K562 (cell line): ENCODE results near the gene FRAT2. TPM values are rescaled to one million over a fixed set of nuclear protein-coding genes. Genes with fewer than 3 reads are reported as not detected.

Experiments used
- ATAC-seq: fragments of 200-7000 bp; cut with Tn5 transposase; 3 replicates; pipeline ENCODE4 v1.9.1; 2020; ENCODE audit warnings: moderate library complexity
- BruUV-seq: library from RNA; stranded (reverse); fragments of 400-500 nt; replicated peaks from 2 replicates; lab custom pipeline; 2021; lab: Mats Ljungman, UMichigan
- CTCF ChIA-PET: fragments of 300-600 bp; formaldehyde crosslinking; extraction: SDS; loops from one replicate; lab custom pipeline; 2021; ENCODE audit warnings: low intra/inter-chr PET ratio; lab: Yijun Ruan, JAX
- POLR2A ChIA-PET: fragments of 300-600, 350-650 bp; sonication (Branson Sonifier 250); formaldehyde crosslinking; extraction: SDS; loops from one replicate; lab custom pipeline; 2021; ENCODE audit warnings: antibody characterized with exemption, inconsistent platforms; lab: Yijun Ruan, JAX
- DNase-seq, 4 experiments: peaks; one replicate each; pipeline versions ENCODE4 v3.0.0 to v3.0.0-alpha.2; 2011 to 2018; ENCODE audit warnings: low spot score in 3 of 4, mixed read lengths in 3 of 4; ENCODE audit errors: extremely low read depth in 1 of 4
- FAIRE-seq: peaks from 2 replicates; lab custom pipeline; 2011; peaks lifted over from hg19 to GRCh38; lab: Jason Lieb, UNC
- H2AFZ ChIP-seq: 2 replicates; pipeline ENCODE4 v1.6.0; 2011; ENCODE audit warnings: low read depth, low read length, control low read depth, inconsistent platforms
- H3K27ac ChIP-seq: fragments of 200-600 bp; 3 replicates; pipeline ENCODE4 v1.8.0; 2011; ENCODE audit warnings: low read depth, mild to moderate bottlenecking, control low read depth, inconsistent platforms, low read length, moderate library complexity, mixed read lengths; ENCODE audit errors: extremely low read depth
- H3K27me3 ChIP-seq, 2 experiments: fragments of 300-600 bp in 1 of 2; 2 replicates in 1 of 2; 3 replicates in 1 of 2; pipeline versions ENCODE4 v1.6.0 to v1.8.0; 2011; ENCODE audit warnings: inconsistent platforms in 2 of 2, low read length in 2 of 2, mild to moderate bottlenecking in 1 of 2, mixed read lengths in 1 of 2, moderate library complexity in 1 of 2; ENCODE audit not compliant: control insufficient read depth in 2 of 2, insufficient read depth in 2 of 2
- H3K36me3 ChIP-seq: fragments of 300-600 bp; 3 replicates; pipeline ENCODE4 v1.8.0; 2011; ENCODE audit warnings: mild to moderate bottlenecking, low read length, inconsistent platforms; ENCODE audit not compliant: control insufficient read depth, insufficient read depth
- H3K4me1 ChIP-seq, 2 experiments: fragments of 200-600 bp in 1 of 2; replicated peaks in 1 of 2; 2 replicates in 1 of 2; 3 replicates in 1 of 2; pipeline versions ENCODE4 v1.5.1 to v1.8.0; 2011; ENCODE audit warnings: inconsistent platforms in 2 of 2, low read length in 2 of 2, mild to moderate bottlenecking in 1 of 2, mixed read lengths in 1 of 2, moderate library complexity in 1 of 2; ENCODE audit not compliant: control insufficient read depth in 2 of 2, insufficient read depth in 2 of 2
- H3K4me2 ChIP-seq: 2 replicates; pipeline ENCODE4 v1.6.1; 2011; ENCODE audit warnings: low read length, control low read depth, inconsistent platforms, mixed read lengths; ENCODE audit not compliant: insufficient read depth
- H3K4me3 ChIP-seq: fragments of 200-600 bp; sonication (generic), shearing (Covaris generic); 2 replicates; pipeline ENCODE4 v1.5.1; 2016; ENCODE audit warnings: control low read depth, inconsistent platforms
- H3K79me2 ChIP-seq: fragments of 200-600 bp; 3 replicates; pipeline ENCODE4 v1.8.0; 2011; ENCODE audit warnings: low read length, inconsistent platforms; ENCODE audit not compliant: control insufficient read depth, insufficient read depth
- H3K9ac ChIP-seq, 2 experiments: 2 replicates each; pipeline versions ENCODE4 v1.6.0 to v1.6.1; 2011; ENCODE audit warnings: low read depth in 2 of 2, low read length in 2 of 2, control low read depth in 1 of 2, inconsistent platforms in 1 of 2, mild to moderate bottlenecking in 1 of 2, mixed read lengths in 1 of 2; ENCODE audit not compliant: insufficient read depth in 1 of 2
- H3K9me1 ChIP-seq: one replicate; pipeline ENCODE4 v1.6.0; 2011; ENCODE audit warnings: inconsistent platforms, mild to moderate bottlenecking, low read length, moderate library complexity; ENCODE audit not compliant: control insufficient read depth, insufficient read depth
- H3K9me3 ChIP-seq: replicated peaks from 2 replicates; pipeline ENCODE4 v1.5.1; 2011; ENCODE audit warnings: low read depth, low read length, inconsistent platforms; ENCODE audit not compliant: control insufficient read depth, insufficient read depth
- H4K20me1 ChIP-seq: replicated peaks from 2 replicates; pipeline ENCODE4 v1.6.1; 2011; ENCODE audit warnings: low read length, inconsistent platforms, mixed read lengths; ENCODE audit not compliant: control insufficient read depth, insufficient read depth
- BCOR ChIP-seq: fragments of 450-650 bp; IDR thresholded peaks from 2 replicates; pipeline ENCODE4 v1.6.1; 2016
- DMBX1 ChIP-seq: fragments of 250-450 bp; sonication (Bioruptor Pico); IDR thresholded peaks from 2 replicates; pipeline ENCODE4 v1.8.0; 2022; ENCODE audit warnings: inconsistent platforms, mild to moderate bottlenecking, moderate library complexity, borderline replicate concordance
- ETS2 ChIP-seq: IDR thresholded peaks from 2 replicates; pipeline ENCODE4 v1.6.1; 2016; ENCODE audit warnings: borderline replicate concordance, missing genetic modification characterization, mild to moderate bottlenecking, moderate library complexity, missing compliant biosample characterization; ENCODE audit not compliant: poor library complexity, severe bottlenecking
- KLF13 ChIP-seq: fragments of 450-650 bp; IDR thresholded peaks from 2 replicates; pipeline ENCODE4 v1.6.1; 2016; ENCODE audit warnings: missing genetic modification characterization, low read depth, mild to moderate bottlenecking, missing compliant biosample characterization, moderate library complexity, borderline replicate concordance
- LCOR ChIP-seq: sonication (generic); formaldehyde crosslinking; IDR thresholded peaks from 2 replicates; pipeline ENCODE4 v1.8.0; 2022; ENCODE audit warnings: mild to moderate bottlenecking, missing genetic modification reagents
- MYNN ChIP-seq, 2 experiments: sonication (generic); formaldehyde crosslinking in 1 of 2; IDR thresholded peaks; 2 replicates each; pipeline versions ENCODE4 v1.5.0 to v1.6.1; 2016 to 2020; ENCODE audit warnings: antibody characterized with exemption in 1 of 2, missing genetic modification reagents in 1 of 2
- POLR2G ChIP-seq: fragments of 200-400 bp; formaldehyde crosslinking; IDR thresholded peaks from 2 replicates; pipeline ENCODE4 v1.6.1; 2017; ENCODE audit warnings: low read depth, mild to moderate bottlenecking, antibody characterized with exemption, low read length, moderate library complexity
- RBFOX2 ChIP-seq: fragments of 200-400 bp; formaldehyde crosslinking; IDR thresholded peaks from 2 replicates; pipeline ENCODE4 v1.6.1; 2017; ENCODE audit warnings: low read depth, mild to moderate bottlenecking, low read length, moderate library complexity
- STAT5A ChIP-seq: IDR thresholded peaks from 2 replicates; pipeline ENCODE4 v1.6.1; 2012; ENCODE audit warnings: low read length, inconsistent platforms, borderline replicate concordance
- ZBTB1 ChIP-seq: sonication (generic); formaldehyde crosslinking; IDR thresholded peaks from 2 replicates; pipeline ENCODE4 v1.8.1; 2023; ENCODE audit warnings: missing genetic modification reagents, low read depth, mild to moderate bottlenecking, borderline replicate concordance
- ZNF76 ChIP-seq: fragments of 250-450 bp; sonication (Bioruptor Pico); IDR thresholded peaks from 2 replicates; pipeline ENCODE4 v1.4.0; 2020; ENCODE audit warnings: mild to moderate bottlenecking, moderate library complexity, borderline replicate concordance
- WGBS: fragments of 100-300 bp; shearing (Covaris generic); methylation state at CpG from one replicate; pipeline ENCODE4 v1.1.6; 2016; ENCODE audit warnings: low coverage, mixed read lengths; ENCODE audit not compliant: insufficient coverage; ENCODE audit errors: missing lambda C conversion rate; 5-methylcytosine and 5-hydroxymethylcytosine counted together
- in situ Hi-C: fragments of 300-500 bp; cut with MboI; formaldehyde crosslinking; loops from 4 replicates; pipeline ENCODE4 v1.15.0; 2018; ENCODE audit warnings: inconsistent platforms, mixed read lengths
- intact Hi-C: fragments of 100-400 bp; cut with micrococcal nuclease; formaldehyde crosslinking; loops from 2 replicates; pipeline ENCODE4 v1.14.2; 2022
- polyA plus RNA-seq, 8 experiments: library from polyadenylated mRNA; depleted of rRNA in 4 of 8; stranded (reverse) in 5 of 8; unstranded in 3 of 8; fragments of >200 nt; fragmentation: Nextera tagmentation in 2 of 8; fragmentation: Illumina TruSeq in 1 of 8; extraction: Ambion mirVana in 2 of 8; extraction: Trizol in 1 of 8; gene quantifications; 2 replicates each; pipeline versions ENCODE4 v1.2.1 to v1.2.3, GENCODE V29; 2011 to 2014; ENCODE audit warnings: inconsistent platforms in 1 of 8, missing spikeins in 1 of 8
- total RNA-seq, 7 experiments: library from RNA; depleted of rRNA in 6 of 7; stranded (reverse); fragments of >200 nt in 6 of 7; fragmentation: Illumina TruSeq in 2 of 7; extraction: Trizol in 2 of 7; gene quantifications; 2 replicates each; pipeline versions ENCODE4 v1.2.1 to v1.2.3, GENCODE V29; 2011 to 2021; ENCODE audit warnings: low replicate concordance in 1 of 7

The FRAT2 gene
- total and polyA plus RNA-seq, 9 of the 15 experiments (the other 6 are each of a cell fraction or from before 2014, with no cell fraction given): 4.3 to 31.7 (median 19.5) TPM

DNA sequence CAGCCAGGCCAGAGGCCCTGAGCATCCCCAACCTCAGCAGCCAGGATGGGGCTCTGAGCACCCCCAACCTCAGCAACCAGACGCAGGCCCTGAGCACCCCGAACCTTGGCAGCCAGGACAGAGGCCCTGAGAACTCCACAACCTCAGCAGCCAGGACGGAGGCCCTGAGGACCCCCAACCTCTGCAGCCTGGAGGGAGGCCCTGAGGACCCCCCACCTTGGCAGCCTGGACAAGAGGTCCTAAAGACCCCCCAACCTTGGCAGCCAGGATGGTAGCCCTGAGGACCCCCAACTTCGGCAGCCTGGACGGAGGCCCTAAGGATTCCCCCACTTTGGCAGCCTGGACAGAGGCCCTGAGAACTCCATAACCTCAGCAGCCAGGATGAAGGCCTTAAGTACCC, 49.6 kb upstream of the FRAT2 start:
- CTCF ChIA-PET: no interaction called here
- intact Hi-C loops: no loop called here

DNA sequence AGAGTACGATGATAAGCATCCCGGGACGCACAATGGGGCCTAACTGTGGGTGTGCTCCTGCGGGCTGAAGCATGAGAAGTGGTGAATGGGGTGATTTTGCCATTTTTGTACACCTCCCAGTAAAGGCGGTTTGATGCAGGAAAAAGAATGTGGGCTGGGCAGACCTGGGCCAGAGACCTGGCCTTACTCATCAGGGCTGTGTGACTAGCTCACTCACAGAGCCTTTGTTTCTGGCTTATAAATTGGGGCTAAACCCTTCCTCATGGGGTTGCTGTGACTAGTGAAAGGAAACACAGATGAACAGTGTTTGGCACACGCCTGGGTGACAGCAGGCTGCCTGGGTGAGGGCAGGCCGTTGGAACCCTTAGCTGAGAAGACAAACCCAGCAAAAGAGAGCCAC, 48.6 kb upstream of the FRAT2 start:
- Histone ChIP-seq H3K4me2 (no peak overlapping the region), H3K4me1 (peaks cover 0 to 6% of the 10 kb centered on the region in 2 experiments; a peak in 3 of 5 replicates), H3K9me1 (no peaks in the 10 kb centered on the region), H3K9me3 (no peaks in the 10 kb centered on the region), H3K4me3 (no peak overlapping the region), H3K36me3 (peaks cover 83% of the 10 kb centered on the region), H3K79me2 (no peaks in the 10 kb centered on the region), H3K9ac (no peak overlapping the region), H3K27ac (no peak overlapping the region), H4K20me1 (no peaks in the 10 kb centered on the region), H2AFZ (no peak overlapping the region), H3K27me3 (no peaks in the 10 kb centered on the region)
- FAIRE-seq (no peak), ATAC-seq (no peak), DNase-seq (no peak)
- intact Hi-C loops (no loop called here), in situ Hi-C loops (no loop called here)
- CTCF ChIA-PET: no interaction called here
- POLR2A ChIA-PET: no interaction called here
- no peak for TF ChIP-seq ZNF76 (CRISPR knock-in tag)
- no peak for TF ChIP-seq DMBX1
- TF ChIP-seq BCOR: no peak
- no peak for TF ChIP-seq MYNN (IDR thresholded peaks at IDR 0.05)
- no peak for TF ChIP-seq MYNN (CRISPR knock-in tag; IDR thresholded peaks at IDR 0.05)
- TF ChIP-seq ZBTB1: no peak
- TF ChIP-seq ETS2: no peak
- TF ChIP-seq LCOR (CRISPR knock-in tag): no peak
- WGBS: 87% methylated on average over 7 of the region's 7 CpGs
- no TSS peak for BruUV-seq

More for the DNA sequence above, 49.6 kb upstream of the FRAT2 start:
- H3K36me3 ChIP-seq: peaks cover 84% of the 10 kb centered on the region; the same call in 2 of the 3 replicates
- no peak overlapping the region for H3K4me2 ChIP-seq
- WGBS: 94% methylated on average over 3 of the region's 5 CpGs
- no peaks in the 10 kb centered on the region for H4K20me1 ChIP-seq
- no peak for FAIRE-seq
- no peaks in the 10 kb centered on the region for H3K9me3 ChIP-seq
- H2AFZ ChIP-seq: no peak overlapping the region
- no peaks in the 10 kb centered on the region for H3K79me2 ChIP-seq
- in situ Hi-C loops: no loop called here
- no peak overlapping the region for H3K9ac ChIP-seq
- H3K27ac ChIP-seq: no peak overlapping the region
- TF ChIP-seq POLR2G (peak; percentile 20; the same call in 1 of the 2 replicates), RBFOX2 (peak; percentile 39; the same call in 1 of the 2 replicates), STAT5A (no peak), KLF13 (tag) (no peak)
- no peak overlapping the region for H3K4me3 ChIP-seq
- POLR2A ChIA-PET: interaction anchor here (0.6 kb wide), 1 partner anchor 433 kb away, joined by 3 read pairs; no protein-coding TSS in a partner anchor
- H3K27me3 ChIP-seq: no peaks in the 10 kb centered on the region
- no TSS peak for BruUV-seq
- no peak for DNase-seq
- ATAC-seq: no peak
- H3K9me1 ChIP-seq: no peaks in the 10 kb centered on the region
- H3K4me1 ChIP-seq: peaks cover 0 to 11% of the 10 kb centered on the region in 2 experiments; a peak in 3 of 5 replicates
